ENCODE results near the gene CPAMD8. TPM values are rescaled to one million over a fixed set of nuclear protein-coding genes. Genes with fewer than 3 reads are reported as not detected.

CPAMD8 gene
- total and polyA plus RNA-seq, 9 of the 15 experiments (the other 6 are each of a cell fraction or from before 2014, with no cell fraction given) = 0.20 to 2.1 (median 1.3) TPM

GRCh38 chr19:16888629-16889365 lies 137.8 kb downstream of the CPAMD8 start, which contains the start of gene F2RL3 (continued):
- TF ChIP-seq, protein P1, sequence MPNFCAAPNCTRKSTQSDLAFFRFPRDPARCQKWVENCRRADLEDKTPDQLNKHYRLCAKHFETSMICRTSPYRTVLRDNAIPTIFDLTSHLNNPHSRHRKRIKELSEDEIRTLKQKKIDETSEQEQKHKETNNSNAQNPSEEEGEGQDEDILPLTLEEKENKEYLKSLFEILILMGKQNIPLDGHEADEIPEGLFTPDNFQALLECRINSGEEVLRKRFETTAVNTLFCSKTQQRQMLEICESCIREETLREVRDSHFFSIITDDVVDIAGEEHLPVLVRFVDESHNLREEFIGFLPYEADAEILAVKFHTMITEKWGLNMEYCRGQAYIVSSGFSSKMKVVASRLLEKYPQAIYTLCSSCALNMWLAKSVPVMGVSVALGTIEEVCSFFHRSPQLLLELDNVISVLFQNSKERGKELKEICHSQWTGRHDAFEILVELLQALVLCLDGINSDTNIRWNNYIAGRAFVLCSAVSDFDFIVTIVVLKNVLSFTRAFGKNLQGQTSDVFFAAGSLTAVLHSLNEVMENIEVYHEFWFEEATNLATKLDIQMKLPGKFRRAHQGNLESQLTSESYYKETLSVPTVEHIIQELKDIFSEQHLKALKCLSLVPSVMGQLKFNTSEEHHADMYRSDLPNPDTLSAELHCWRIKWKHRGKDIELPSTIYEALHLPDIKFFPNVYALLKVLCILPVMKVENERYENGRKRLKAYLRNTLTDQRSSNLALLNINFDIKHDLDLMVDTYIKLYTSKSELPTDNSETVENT (CRISPR knock-in tag; IDR thresholded peaks at IDR 0.05) = peak; percentile 30; the same call in 1 of the 2 replicates
- no peak for TF ChIP-seq GTF2A2 (tag; IDR thresholded peaks at IDR 0.05)
- TF ChIP-seq ZNF561 (CRISPR knock-in tag; conservative IDR thresholded peaks at IDR 0.05) = no peak
- TF ChIP-seq PRPF4 (IDR thresholded peaks at IDR 0.05; ENCODE audit: insufficient read depth, low read depth, low read length, poor library complexity, severe bottlenecking) = no peak
- no peak for TF ChIP-seq ATF4 (CRISPR knock-in tag; IDR thresholded peaks at IDR 0.05)
- no peak for TF ChIP-seq TSC22D4 (tag; IDR thresholded peaks at IDR 0.05)
- TF ChIP-seq PRMT5 (CRISPR knock-in tag; IDR thresholded peaks at IDR 0.05) = no peak
- no peak for TF ChIP-seq U2AF1 (optimal IDR thresholded peaks at IDR 0.05; ENCODE audit: low read depth, low read length)
- TF ChIP-seq BCOR (IDR thresholded peaks at IDR 0.05) = no peak
- TF ChIP-seq HMBOX1 (IDR thresholded peaks at IDR 0.05) = no peak
- TF ChIP-seq MEF2D (tag; conservative IDR thresholded peaks at IDR 0.05; ENCODE audit: low read depth) = no peak
- TF ChIP-seq, protein P2, sequence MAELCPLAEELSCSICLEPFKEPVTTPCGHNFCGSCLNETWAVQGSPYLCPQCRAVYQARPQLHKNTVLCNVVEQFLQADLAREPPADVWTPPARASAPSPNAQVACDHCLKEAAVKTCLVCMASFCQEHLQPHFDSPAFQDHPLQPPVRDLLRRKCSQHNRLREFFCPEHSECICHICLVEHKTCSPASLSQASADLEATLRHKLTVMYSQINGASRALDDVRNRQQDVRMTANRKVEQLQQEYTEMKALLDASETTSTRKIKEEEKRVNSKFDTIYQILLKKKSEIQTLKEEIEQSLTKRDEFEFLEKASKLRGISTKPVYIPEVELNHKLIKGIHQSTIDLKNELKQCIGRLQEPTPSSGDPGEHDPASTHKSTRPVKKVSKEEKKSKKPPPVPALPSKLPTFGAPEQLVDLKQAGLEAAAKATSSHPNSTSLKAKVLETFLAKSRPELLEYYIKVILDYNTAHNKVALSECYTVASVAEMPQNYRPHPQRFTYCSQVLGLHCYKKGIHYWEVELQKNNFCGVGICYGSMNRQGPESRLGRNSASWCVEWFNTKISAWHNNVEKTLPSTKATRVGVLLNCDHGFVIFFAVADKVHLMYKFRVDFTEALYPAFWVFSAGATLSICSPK (IDR thresholded peaks at IDR 0.05; ENCODE audit: borderline replicate concordance) = 0 out of 2 replicates have a peak, but pooled peaks have one; percentile 47
- TF ChIP-seq MCM3 (IDR thresholded peaks at IDR 0.05) = no peak
- no peak for TF ChIP-seq ZNF134 (CRISPR knock-in tag; conservative IDR thresholded peaks at IDR 0.05)
- TF ChIP-seq SMARCC2 (IDR thresholded peaks at IDR 0.05; ENCODE audit: low read depth) = no peak
- TF ChIP-seq HDAC6 (IDR thresholded peaks at IDR 0.05; ENCODE audit: low read depth, low read length) = no peak
- TF ChIP-seq, protein P3, sequence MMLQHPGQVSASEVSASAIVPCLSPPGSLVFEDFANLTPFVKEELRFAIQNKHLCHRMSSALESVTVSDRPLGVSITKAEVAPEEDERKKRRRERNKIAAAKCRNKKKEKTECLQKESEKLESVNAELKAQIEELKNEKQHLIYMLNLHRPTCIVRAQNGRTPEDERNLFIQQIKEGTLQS (IDR thresholded peaks at IDR 0.05) = peak; percentile 3; the same call in 1 of the 2 replicates
- TF ChIP-seq, protein P3 (CRISPR knock-in tag; conservative IDR thresholded peaks at IDR 0.05) = no peak
- no peak for TF ChIP-seq ZC3H8 (IDR thresholded peaks at IDR 0.05)
- no peak for TF ChIP-seq C11orf30 (IDR thresholded peaks at IDR 0.05; ENCODE audit: low read depth)
- TF ChIP-seq, protein P4, sequence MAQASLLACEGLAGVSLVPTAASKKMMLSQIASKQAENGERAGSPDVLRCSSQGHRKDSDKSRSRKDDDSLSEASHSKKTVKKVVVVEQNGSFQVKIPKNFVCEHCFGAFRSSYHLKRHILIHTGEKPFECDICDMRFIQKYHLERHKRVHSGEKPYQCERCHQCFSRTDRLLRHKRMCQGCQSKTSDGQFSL (CRISPR knock-in tag; IDR thresholded peaks at IDR 0.05) = peak; percentile 96
- TF ChIP-seq, protein P4 (tag; IDR thresholded peaks at IDR 0.05) = peak in 1 of 2 experiments; percentile 71; a peak in 2 of 4 replicates
